ENCODE results near the gene CBX4.

CBX4 gene

GRCh38 chr17:79811868-79812352 is 27.3 kb downstream of the CBX4 start:
- no peak for DNase-seq (ENCODE audit: low read depth)

GRCh38 chr17:79811011-79811867 is 28.0 kb downstream of the CBX4 start:
- DNase-seq (ENCODE audit: low read depth) = no peak

DNA sequence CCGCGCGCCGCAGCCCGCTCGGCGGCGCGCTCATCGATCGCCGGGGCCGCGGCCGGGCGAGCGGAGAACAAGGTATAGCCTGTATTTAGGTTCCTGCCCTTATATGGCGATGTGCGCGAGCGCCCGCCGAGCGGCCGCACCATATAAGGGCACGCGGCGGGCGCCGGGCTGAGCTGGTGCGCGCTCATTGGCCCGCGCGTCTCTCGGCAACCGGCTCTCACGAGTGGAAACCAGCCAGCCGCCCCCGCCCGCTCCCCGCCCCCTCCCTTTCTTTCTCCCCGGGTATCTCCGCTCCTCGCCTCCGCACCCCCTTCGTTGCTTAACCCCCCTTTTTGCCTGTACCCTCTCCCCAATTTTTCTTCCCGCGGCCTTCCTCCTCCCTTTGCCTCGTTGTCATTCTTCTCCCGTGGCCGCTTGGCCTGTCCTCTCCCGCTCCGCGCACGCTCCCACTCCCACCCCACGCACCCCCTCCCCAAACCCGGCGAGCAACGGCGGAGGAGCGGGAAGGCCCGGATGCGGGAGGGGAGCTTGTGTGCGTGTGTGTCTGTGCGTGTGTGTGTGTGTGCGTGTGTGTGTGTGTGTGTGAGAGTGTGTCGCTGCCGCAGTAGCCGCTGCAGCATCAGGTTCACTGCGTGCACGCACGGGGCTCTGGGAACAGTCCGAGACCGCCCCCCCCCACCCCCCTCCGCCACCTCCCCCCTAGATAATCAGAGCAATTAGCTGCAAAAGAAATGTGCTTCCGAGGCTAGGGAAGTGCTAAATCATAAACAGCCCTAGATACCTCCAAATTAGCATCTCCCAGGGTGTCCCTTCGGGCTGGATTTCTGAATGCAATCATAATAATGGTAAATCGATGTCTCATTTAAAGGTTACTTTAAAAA is 28.9 kb downstream of the CBX4 start:
- DNase-seq (ENCODE audit: low read depth) = peak; percentile 73

DNA sequence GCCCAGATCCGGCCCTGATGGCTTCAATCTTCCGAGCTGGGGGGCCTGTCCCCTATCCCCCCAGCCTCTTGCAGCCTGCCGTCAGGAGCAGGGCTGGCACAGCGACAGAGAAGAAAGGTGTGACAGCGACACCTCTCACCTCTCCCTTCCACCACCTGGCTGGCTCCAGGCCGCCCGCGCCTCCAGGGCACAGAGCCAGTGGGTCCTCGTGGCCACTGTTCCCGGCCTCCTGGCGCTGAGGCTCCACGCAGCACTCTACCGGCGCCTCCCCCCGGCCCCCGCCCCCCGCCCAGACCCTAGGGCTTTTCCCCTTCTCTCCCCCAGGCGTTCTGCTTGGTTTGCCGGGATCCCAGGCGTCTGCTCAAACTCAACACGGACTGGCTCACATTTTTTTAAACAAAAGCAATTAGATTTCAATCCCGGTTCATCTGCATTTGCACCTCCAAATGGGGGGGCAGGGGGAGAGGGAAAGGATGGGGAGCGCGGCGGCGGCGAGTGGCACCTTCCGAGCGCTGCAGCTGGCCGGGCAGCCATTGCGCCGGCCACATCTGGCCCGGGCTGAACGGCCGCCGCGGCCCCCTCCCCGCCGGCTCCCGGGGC is 29.6 kb downstream of the CBX4 start:
- DNase-seq (ENCODE audit: low read depth) = no peak

GRCh38 chr17:79808763-79809529 is 30.3 kb downstream of the CBX4 start:
- DNase-seq (ENCODE audit: low read depth) = no peak

- DNase-seq (ENCODE audit: low read depth) = no peak
These were observed 32.1 kb downstream of the CBX4 start for GRCh38 chr17:79806863-79807720.

DNA sequence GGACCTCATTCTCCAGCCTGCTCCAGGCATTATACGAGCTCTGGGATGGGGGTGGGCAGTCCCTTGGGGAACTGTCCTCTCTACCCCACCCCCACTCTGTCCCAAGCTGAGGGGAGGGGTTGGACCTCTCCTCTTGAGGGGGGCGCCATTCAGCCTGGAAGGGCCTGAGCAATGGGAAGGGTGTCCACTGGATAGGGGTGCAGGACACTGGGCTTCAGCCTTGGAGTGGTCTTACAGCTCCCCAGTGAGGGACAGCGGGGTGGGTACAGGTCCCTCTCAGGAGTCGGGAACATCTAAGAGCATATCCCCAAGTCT is 32.8 kb downstream of the CBX4 start:
- no peak for DNase-seq (ENCODE audit: low read depth)

DNA sequence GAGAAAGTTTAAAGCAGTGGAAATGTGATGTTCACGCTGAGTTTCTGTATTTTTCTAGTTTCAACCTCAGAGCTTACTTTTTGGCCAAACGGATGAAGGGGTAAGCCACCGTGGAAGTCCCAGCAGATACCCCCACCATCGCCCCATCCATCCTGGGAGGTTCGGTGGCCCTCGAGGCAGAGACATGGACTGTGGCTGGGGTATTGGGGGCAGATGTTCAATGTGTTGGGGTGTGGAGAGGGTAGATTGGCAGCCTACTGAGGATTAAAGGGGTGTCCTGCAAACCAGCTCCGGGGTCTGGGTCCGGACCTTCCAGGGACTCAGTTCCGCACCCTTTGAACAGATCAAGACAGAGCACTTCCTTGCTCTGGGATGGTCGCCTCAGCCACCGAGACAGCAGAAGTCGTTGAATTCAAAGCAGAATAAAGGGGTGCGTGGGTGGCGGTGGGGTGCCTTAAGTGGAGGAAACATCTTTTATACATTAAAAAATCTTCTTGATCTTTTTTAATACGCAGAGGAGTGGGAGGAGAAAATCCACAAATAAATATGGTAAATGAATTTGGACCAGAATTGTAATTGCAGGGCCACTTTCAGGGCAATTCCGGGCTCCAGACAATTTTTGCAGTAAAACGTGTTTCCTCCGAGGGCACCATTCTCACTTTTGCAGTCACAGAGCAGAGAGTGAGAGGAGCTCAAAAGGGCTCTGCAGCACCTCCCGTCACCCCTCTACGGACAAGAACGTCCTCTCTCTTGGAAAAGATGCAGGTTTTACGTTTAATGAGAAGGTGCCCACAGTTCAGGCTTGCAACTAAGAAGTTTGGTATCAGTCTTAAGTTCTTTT is 34.2 kb downstream of the CBX4 start:
- no peak for DNase-seq (ENCODE audit: low read depth)

DNA sequence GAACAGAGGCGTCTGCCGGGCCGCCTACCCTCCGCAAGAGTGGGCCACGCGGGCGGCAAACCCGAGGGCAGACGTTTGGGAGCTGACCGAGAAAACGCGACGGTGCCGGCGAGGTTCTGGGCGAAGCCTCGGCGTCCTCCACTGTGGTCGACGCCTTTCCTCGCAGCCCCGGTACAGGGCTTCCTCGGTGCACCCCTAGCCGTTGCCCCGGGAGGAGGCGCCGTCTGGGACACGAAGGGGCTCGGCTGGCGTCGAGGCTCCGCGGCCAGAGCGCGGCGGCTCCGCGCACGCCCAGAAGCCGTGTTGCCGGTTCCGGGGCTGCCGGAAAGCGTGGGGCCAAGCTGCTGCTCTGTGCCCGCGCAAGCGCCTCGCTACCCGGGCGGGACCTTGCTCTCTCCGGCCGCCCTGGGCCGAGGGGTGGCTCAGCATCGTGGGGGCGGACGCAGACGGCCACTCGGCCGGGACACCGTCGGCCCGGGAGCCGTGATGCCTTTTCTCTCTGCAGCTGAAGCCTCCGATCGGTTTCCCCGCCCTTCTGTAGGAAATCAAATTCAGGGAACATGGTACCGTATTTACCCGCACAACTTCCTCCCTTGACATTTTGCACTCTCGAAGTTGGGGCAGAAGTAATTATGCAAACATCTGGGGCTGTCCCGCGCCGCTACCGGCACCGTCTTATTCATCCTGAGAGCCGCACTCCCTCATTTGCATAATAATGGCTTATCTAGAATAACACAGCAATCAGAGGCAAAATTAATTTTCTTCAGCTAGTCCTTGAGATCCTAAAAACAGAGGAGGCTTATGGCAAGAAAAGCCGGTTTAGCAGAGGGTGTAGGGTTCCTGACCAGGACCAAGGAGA is 35.0 kb downstream of the CBX4 start:
- DNase-seq (ENCODE audit: low read depth) = no peak

DNA sequence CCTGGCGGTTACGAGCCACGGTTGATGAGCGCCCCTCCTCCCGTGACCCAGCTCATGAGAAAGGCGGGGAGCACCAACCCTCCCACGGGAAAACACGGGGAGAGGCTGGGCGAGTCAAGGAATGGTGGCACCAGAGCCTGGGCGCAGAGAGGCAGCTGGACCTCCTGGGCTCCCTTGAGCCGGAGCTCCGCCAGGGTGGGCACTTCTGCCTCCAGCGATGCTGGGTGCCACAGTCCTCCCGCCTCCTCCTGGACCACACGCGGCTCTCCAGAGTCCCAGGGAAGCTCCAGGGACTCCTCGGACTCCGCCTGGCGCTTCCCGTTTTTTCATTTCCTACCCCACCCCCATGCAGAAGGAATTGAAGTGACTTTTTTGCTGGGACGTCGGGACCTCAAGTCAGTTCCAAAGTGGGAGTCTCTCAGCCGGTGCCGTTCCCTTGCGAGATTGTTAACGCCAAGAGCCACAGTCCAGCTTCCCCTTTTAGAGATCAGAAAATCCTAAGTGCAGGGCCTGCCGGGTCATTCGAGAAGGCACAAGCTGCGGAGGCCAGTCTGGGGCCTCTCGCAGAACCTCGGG is 35.7 kb downstream of the CBX4 start:
- no peak for DNase-seq (ENCODE audit: low read depth)

DNA sequence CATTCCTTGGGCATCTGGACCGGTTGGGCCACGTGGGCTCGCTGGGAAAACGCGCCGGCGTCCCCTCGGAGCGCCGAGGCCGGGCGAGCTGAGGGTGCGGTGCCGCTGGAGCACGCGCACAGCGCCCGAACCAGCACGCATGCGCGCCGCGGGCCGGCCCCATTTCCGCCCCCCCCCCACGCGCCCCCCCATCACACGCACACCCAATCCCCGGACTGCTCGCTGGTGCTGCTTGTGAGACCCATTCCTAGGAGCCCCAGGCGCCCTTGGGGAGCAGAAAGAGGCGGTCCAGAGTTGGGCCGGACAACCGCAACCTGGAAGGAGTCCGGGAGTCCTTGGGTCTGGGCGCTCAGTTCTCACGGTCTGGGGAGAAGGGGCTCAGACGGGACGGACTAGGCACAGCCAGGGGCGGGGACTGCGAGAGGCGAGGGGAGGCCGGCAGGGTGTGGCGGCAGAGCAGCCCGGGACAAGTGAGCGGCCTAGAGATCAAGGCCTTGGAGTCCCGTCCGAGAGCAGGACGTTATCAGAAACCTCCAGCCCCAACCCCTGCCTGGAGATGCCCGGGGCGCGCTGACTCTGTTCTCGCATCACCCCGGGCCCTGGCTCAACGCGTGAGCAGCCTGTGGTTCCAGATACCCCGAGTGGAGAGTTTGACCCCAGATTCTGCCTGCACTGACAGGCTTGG is 36.4 kb downstream of the CBX4 start:
- DNase-seq (ENCODE audit: low read depth) = no peak

DNA sequence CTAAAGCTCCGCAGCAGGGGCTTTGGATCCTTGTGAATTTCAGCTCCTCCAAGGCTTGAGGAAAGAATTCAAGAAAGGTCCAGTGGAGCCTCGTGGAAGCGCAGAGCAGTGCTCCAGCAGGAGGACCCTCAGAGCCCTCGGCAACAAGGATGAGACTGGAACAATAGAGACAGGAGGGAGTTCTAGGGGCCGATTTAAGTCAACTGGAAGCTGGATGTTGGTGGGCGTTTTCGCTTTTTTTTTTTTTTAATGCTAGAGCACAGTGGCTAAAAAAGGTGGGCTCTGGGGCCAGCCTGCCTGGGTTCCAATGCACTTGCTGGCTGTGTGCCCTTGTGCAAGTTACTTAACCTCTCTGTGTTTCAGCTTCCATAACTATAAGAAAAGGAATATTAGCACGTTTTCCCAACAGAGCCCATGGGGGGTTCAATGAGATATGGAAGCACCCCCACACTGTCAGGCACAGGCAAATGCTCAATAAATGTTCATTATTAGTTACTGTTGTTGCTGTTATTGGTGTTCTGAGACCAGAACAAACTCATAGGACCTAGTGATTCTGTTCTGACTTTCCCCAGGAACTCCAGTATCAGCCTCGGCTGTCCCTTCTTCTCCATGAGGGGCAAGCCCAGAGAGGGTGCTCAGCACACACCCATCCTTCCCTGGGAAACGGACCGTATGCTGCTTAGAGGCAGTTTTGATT is 37.1 kb downstream of the CBX4 start:
- DNase-seq (ENCODE audit: low read depth) = no peak

GRCh38 chr17:79801156-79802038 is 37.8 kb downstream of the CBX4 start:
- DNase-seq (ENCODE audit: low read depth) = no peak

- DNase-seq (ENCODE audit: low read depth) = no peak
These were observed 38.7 kb downstream of the CBX4 start for GRCh38 chr17:79800325-79801155.

DNA sequence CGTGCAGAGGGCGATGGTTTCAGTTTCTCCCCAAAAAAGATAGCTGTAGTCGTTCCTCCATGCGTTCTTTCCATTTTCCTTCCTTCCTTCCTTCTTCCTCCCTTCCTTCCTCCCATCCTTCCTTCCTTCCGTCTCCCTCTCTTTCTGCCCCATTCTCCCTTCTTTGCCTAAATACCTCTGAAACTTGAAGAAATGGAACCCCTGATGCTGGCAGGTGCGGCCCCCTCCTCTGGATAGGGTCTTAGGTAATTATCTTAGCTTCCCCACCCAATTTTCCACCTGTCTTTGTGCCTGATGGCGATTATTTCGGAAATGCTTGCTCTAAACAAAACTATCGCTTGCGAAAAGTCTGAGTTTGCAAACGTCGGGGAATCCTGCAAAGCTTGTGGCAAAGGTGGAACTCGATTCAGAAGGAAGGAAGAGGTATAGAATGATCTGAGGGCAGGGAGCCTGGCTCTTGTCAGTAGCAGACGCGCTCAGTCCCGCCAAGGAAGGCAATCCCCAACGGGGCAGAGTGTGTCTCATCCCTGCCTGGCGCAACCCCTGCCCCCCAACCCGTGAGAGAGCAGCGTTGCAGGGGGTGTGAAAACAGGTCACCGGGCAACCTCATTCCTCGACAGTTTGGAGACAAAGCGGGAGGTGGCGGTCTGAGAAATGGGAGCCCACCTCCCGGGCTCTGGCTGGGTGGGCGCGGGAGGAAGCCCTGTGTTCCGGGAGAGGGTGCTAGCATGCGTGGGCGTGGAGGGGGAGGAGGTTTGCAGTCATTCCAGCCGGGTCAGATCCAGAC is 39.5 kb downstream of the CBX4 start:
- DNase-seq (ENCODE audit: low read depth) = no peak
